HG03354 (cell line): ENCODE data around the gene USP17L22.
"Not testable (repeated sequence)": the region's sequence is repeated elsewhere in the genome, so short reads cannot be mapped to it uniquely, and the experiment has no call there.

Experiments used
- ATAC-seq: cut with Tn5 transposase; IDR thresholded peaks from one replicate; pipeline ENCODE4 v1.9.1; 2021; ENCODE audit warnings: mild to moderate bottlenecking; ENCODE audit not compliant: unreplicated experiment, poor library complexity, severe bottlenecking

USP17L22 gene, protein sequence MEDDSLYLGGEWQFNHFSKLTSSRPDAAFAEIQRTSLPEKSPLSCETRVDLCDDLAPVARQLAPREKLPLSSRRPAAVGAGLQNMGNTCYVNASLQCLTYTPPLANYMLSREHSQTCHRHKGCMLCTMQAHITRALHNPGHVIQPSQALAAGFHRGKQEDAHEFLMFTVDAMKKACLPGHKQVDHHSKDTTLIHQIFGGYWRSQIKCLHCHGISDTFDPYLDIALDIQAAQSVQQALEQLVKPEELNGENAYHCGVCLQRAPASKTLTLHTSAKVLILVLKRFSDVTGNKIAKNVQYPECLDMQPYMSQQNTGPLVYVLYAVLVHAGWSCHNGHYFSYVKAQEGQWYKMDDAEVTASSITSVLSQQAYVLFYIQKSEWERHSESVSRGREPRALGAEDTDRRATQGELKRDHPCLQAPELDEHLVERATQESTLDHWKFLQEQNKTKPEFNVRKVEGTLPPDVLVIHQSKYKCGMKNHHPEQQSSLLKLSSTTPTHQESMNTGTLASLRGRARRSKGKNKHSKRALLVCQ

DNA sequence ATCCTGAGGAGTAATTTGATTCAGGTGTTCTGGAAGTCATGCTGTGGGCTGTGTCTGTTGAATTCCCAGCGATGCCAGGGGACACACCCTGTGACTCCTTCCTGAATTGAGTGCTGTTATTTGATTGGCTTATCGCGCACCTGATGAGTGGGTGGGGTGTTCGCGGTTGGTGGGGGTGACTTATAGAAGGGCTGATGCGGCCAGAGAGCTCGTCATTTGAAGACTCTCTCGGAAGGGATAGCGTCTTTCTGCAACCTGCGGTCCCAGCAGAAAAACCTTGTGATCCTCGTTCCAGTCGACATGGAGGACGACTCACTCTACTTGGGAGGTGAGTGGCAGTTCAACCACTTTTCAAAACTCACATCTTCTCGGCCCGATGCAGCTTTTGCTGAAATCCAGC is at the start of gene USP17L22:
Gene USP17L22 (plus strand): TSS at position 301 of the 400 bp plus-strand sequence. CDS start 0 bp downstream, at position 301.
- not testable (repeated sequence) for ATAC-seq

DNA sequence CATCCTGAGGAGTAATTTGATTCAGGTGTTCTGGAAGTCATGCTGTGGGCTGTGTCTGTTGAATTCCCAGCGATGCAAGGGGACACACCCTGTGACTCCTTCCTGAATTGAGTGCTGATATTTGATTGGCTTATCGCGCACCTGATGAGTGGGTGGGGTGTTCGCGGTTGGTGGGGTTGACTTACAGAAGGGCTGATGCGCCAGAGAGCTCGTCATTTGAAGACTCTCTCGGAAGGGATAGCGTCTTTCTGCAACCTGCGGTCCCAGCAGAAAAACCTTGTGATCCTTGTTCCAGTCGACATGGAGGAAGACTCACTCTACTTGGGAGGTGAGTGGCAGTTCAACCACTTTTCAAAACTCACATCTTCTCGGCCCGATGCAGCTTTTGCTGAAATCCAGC is 47.6 kb upstream of the USP17L22 start, which contains the start of gene USP17L12:
Gene USP17L12 (plus strand): TSS at position 301 of the 400 bp plus-strand sequence. CDS start 0 bp downstream, at position 301.
- not testable (repeated sequence) for ATAC-seq

DNA sequence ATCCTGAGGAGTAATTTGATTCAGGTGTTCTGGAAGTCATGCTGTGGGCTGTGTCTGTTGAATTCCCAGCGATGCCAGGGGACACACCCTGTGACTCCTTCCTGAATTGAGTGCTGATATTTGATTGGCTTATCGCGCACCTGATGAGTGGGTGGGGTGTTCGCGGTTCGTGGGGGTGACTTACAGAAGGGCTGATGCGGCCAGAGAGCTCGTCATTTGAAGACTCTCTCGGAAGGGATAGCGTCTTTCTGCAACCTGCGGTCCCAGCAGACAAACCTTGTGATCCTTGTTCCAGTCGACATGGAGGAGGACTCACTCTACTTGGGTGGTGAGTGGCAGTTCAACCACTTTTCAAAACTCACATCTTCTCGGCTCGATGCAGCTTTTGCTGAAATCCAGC is 42.8 kb upstream of the USP17L22 start, which contains the start of gene USP17L13:
Gene USP17L13 (plus strand): TSS at position 301 of the 400 bp plus-strand sequence. CDS start 0 bp downstream, at position 301.
- not testable (repeated sequence) for ATAC-seq

DNA sequence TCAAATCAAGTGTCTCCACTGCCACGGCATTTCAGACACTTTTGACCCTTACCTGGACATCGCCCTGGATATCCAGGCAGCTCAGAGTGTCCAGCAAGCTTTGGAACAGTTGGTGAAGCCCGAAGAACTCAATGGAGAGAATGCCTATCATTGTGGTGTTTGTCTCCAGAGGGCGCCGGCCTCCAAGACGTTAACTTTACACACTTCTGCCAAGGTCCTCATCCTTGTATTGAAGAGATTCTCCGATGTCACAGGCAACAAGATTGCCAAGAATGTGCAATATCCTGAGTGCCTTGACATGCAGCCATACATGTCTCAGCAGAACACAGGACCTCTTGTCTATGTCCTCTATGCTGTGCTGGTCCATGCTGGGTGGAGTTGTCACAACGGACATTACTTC is 37.2 kb upstream of the USP17L22 start:
- not testable (repeated sequence) for ATAC-seq

DNA sequence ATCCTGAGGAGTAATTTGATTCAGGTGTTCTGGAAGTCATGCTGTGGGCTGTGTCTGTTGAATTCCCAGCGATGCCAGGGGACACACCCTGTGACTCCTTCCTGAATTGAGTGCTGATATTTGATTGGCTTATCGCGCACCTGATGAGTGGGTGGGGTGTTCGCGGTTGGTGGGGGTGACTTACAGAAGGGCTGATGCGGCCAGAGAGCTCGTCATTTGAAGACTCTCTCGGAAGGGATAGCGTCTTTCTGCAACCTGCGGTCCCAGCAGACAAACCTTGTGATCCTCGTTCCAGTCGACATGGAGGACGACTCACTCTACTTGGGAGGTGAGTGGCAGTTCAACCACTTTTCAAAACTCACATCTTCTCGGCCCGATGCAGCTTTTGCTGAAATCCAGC is 33.3 kb upstream of the USP17L22 start, which contains the start of gene USP17L15:
Gene USP17L15 (plus strand): TSS at position 301 of the 400 bp plus-strand sequence. CDS start 0 bp downstream, at position 301.
- not testable (repeated sequence) for ATAC-seq

DNA sequence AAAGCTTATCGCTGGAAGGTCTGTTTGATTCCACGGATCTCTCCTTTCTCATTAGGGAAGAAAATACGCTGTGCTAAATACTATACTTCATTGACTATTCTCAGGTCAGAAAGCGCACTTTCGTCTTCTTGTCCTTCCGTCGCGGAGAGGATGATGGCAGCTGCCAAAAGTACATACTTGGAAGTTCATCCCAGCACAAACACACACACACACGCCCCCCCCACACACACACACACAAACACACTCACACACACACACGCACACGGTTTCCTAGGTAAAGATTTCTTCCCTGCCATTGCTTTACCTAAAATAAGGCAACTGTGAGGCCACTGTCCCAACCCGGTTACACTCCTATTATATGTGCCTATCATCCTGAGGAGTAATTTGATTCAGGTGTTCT is 29.0 kb upstream of the USP17L22 start:
- not testable (repeated sequence) for ATAC-seq

DNA sequence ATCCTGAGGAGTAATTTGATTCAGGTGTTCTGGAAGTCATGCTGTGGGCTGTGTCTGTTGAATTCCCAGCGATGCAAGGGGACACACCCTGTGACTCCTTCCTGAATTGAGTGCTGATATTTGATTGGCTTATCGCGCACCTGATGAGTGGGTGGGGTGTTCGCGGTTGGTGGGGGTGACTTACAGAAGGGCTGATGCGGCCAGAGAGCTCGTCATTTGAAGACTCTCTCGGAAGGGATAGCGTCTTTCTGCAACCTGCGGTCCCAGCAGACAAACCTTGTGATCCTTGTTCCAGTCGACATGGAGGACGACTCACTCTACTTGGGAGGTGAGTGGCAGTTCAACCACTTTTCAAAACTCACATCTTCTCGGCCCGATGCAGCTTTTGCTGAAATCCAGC is 23.8 kb upstream of the USP17L22 start, which contains the start of gene USP17L17:
Gene USP17L17 (plus strand): TSS at position 301 of the 400 bp plus-strand sequence. CDS start 0 bp downstream, at position 301.
- not testable (repeated sequence) for ATAC-seq

DNA sequence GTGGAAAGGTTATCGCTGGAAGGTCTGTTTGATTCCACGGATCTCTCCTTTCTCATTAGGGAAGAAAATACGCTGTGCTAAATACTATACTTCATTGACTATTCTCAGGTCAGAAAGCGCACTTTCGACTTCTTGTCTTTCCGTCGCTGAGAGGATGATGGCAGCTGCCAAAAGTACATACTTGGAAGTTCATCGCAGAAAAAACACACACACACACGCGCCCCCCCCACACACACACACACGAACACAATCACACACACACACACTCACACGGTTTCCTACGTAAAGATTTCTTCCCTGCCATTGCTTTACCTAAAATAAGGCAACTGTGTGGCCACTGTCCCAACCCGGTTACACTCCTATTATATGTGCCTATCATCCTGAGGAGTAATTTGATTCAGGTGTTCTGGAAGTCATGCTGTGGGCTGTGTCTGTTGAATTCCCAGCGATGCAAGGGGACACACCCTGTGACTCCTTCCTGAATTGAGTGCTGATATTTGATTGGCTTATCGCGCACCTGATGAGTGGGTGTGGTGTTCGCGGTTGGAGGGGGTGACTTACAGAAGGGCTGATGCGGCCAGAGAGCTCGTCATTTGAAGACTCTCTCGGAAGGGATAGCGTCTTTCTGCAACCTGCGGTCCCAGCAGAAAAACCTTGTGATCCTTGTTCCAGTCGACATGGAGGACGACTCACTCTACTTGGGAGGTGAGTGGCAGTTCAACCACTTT is 19.3 kb upstream of the USP17L22 start, which contains the start of gene USP17L18:
Gene USP17L18 (plus strand): TSS at position 678 of the 728 bp plus-strand sequence. CDS start 0 bp downstream, at position 678.
- not testable (repeated sequence) for ATAC-seq

DNA sequence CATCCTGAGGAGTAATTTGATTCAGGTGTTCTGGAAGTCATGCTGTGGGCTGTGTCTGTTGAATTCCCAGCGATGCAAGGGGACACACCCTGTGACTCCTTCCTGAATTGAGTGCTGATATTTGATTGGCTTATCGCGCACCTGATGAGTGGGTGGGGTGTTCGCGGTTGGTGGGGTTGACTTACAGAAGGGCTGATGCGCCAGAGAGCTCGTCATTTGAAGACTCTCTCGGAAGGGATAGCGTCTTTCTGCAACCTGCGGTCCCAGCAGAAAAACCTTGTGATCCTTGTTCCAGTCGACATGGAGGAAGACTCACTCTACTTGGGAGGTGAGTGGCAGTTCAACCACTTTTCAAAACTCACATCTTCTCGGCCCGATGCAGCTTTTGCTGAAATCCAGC is 14.3 kb upstream of the USP17L22 start, which contains the start of gene USP17L19:
Gene USP17L19 (plus strand): TSS at position 301 of the 400 bp plus-strand sequence. CDS start 0 bp downstream, at position 301.
- not testable (repeated sequence) for ATAC-seq

DNA sequence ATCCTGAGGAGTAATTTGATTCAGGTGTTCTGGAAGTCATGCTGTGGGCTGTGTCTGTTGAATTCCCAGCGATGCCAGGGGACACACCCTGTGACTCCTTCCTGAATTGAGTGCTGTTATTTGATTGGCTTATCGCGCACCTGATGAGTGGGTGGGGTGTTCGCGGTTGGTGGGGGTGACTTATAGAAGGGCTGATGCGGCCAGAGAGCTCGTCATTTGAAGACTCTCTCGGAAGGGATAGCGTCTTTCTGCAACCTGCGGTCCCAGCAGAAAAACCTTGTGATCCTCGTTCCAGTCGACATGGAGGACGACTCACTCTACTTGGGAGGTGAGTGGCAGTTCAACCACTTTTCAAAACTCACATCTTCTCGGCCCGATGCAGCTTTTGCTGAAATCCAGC is 9.6 kb upstream of the USP17L22 start, which contains the start of gene USP17L20:
Gene USP17L20 (plus strand): TSS at position 301 of the 400 bp plus-strand sequence. CDS start 0 bp downstream, at position 301.
- not testable (repeated sequence) for ATAC-seq

DNA sequence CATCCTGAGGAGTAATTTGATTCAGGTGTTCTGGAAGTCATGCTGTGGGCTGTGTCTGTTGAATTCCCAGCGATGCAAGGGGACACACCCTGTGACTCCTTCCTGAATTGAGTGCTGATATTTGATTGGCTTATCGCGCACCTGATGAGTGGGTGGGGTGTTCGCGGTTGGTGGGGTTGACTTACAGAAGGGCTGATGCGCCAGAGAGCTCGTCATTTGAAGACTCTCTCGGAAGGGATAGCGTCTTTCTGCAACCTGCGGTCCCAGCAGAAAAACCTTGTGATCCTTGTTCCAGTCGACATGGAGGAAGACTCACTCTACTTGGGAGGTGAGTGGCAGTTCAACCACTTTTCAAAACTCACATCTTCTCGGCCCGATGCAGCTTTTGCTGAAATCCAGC is 4.8 kb upstream of the USP17L22 start, which contains the start of gene USP17L21:
Gene USP17L21 (plus strand): TSS at position 301 of the 400 bp plus-strand sequence. CDS start 0 bp downstream, at position 301.
- not testable (repeated sequence) for ATAC-seq

DNA sequence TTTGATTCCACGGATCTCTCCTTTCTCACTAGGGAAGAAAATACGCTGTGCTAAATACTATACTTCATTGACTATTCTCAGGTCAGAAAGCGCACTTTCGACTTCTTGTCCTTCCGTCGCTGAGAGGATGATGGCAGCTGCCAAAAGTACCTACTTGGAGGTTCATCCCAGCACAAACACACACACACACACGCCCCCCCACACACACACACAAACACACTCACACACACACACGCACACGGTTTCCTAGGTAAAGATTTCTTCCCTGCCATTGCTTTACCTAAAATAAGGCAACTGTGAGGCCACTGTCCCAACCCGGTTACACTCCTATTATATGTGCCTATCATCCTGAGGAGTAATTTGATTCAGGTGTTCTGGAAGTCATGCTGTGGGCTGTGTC is 4.3 kb downstream of the USP17L22 start:
- not testable (repeated sequence) for ATAC-seq
